CD8-positive, alpha-beta memory T cell (primary cell): ENCODE results near the gene DDAH1. TPM values are rescaled to one million over a fixed set of nuclear protein-coding genes. Genes with fewer than 3 reads are reported as not detected.
A peak's percentile ranks its signal among the peaks of the same experiment; 100 is the strongest.

Experiments
- CTCF ChIA-PET: fragments of 350-600 bp; sonication (Branson Sonifier 250); formaldehyde crosslinking; loops from one replicate; lab custom pipeline; 2021; ENCODE audit warnings: antibody characterized with exemption; lab: Charles Lee
- POLR2A ChIA-PET: fragments of 350-600 bp; sonication (Branson Sonifier 250); formaldehyde crosslinking; loops from one replicate; lab custom pipeline; 2021; ENCODE audit warnings: antibody characterized with exemption; lab: Charles Lee
- DNase-seq, 5 donors: peaks; one replicate each; pipeline versions ENCODE4 v3.0.0 to v3.0.0-alpha.2; 2020 to 2022; ENCODE audit warnings: mixed read lengths in 1 of 5
- H3K27ac ChIP-seq: one replicate; pipeline ENCODE4 v1.7.0; 2013; ENCODE audit warnings: low read depth, mild to moderate bottlenecking, low read length, moderate library complexity
- H3K27me3 ChIP-seq: 2 replicates; pipeline ENCODE4 v1.7.0; 2013; ENCODE audit warnings: low read length, mild to moderate bottlenecking; ENCODE audit not compliant: insufficient read depth, poor library complexity, severe bottlenecking
- H3K36me3 ChIP-seq: 2 replicates; pipeline ENCODE4 v1.7.0; 2013; ENCODE audit warnings: mild to moderate bottlenecking, low read length, moderate library complexity; ENCODE audit not compliant: insufficient read depth
- H3K4me1 ChIP-seq: 2 replicates; pipeline ENCODE4 v1.7.0; 2013; ENCODE audit warnings: mild to moderate bottlenecking, low read length, moderate library complexity; ENCODE audit not compliant: insufficient read depth
- H3K4me3 ChIP-seq: 2 replicates; pipeline ENCODE4 v1.7.0; 2013; ENCODE audit warnings: mild to moderate bottlenecking, low read length
- H3K9me3 ChIP-seq: 2 replicates; pipeline ENCODE4 v1.7.0; 2013; ENCODE audit warnings: mild to moderate bottlenecking, low read length
- H3K27ac Mint-ChIP-seq, 8 donors: one replicate each; pipeline ENCODE4 v1.8.0; 2020 to 2021; ENCODE audit warnings: mixed read lengths in 8 of 8, mild to moderate bottlenecking in 6 of 8, inconsistent platforms in 3 of 8, moderate library complexity in 3 of 8
- H3K27me3 Mint-ChIP-seq, 2 donors: one replicate each; pipeline ENCODE4 v1.8.0; 2020 to 2021; ENCODE audit warnings: mixed read lengths in 2 of 2, mild to moderate bottlenecking in 1 of 2, moderate library complexity in 1 of 2
- H3K36me3 Mint-ChIP-seq, 3 donors: one replicate each; pipeline ENCODE4 v1.8.0; 2020 to 2021; ENCODE audit warnings: mixed read lengths in 3 of 3, inconsistent platforms in 1 of 3, mild to moderate bottlenecking in 1 of 3
- H3K4me1 Mint-ChIP-seq, 3 donors: one replicate each; pipeline ENCODE4 v1.8.0; 2020 to 2021; ENCODE audit warnings: mixed read lengths in 3 of 3, inconsistent platforms in 1 of 3, mild to moderate bottlenecking in 1 of 3
- H3K4me3 Mint-ChIP-seq, 7 donors: one replicate each; pipeline ENCODE4 v1.8.0; 2020 to 2021; ENCODE audit warnings: mixed read lengths in 7 of 7, mild to moderate bottlenecking in 6 of 7, moderate library complexity in 4 of 7, inconsistent platforms in 2 of 7
- H3K9me3 Mint-ChIP-seq, 5 donors: one replicate each; pipeline ENCODE4 v1.8.0; 2020 to 2022; ENCODE audit warnings: mixed read lengths in 5 of 5, mild to moderate bottlenecking in 3 of 5, moderate library complexity in 2 of 5, inconsistent platforms in 1 of 5
- polyA plus RNA-seq: library from polyadenylated mRNA; unstranded; fragments of 300-500 nt; fragmentation: Illumina TruSeq; gene quantifications from one replicate; pipeline ENCODE4 v1.2.3, GENCODE V29; 2021
- total RNA-seq, 2 experiments: library from RNA; stranded (reverse); gene quantifications; one replicate each; pipeline ENCODE4 v1.2.3, GENCODE V29; 2021

Gene DDAH1
- total and polyA plus RNA-seq, 3 experiments from 2014 or later, result not detected

DNA sequence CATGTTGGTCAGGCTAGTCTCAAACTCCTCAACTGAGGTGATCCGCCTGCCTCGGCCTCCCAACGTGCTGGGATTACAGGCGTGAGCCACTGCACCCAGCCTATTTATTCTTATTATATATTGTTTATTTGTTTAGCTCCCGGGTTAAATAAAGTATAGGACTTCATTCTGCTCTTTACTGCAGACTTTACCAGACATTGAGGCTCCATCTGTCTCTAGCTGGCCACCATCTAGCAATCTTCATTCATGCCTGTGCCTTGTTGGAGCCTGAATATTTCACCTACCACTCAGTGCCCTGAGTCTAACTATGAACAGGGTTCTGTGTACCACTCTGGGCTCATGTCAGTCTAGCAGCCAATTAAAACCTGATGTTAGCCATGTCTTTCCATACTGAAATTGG, 2.1 kb upstream of the DDAH1 start:
- H3K4me1 Mint-ChIP-seq, result peaks cover 6 to 15% (median 14%) of the 10 kb centered on the region in 3 donors
- Histone ChIP-seq H3K9me3 (no peaks in the 10 kb centered on the region), H3K36me3 (no peaks in the 10 kb centered on the region), H3K27me3 (peaks cover 8% of the 10 kb centered on the region), H3K4me1 (no peaks in the 10 kb centered on the region), H3K4me3 (no peak overlapping the region), H3K27ac (no peak overlapping the region)
- H3K9me3 Mint-ChIP-seq, result peaks cover 0 to 4% (median 2%) of the 10 kb centered on the region in 5 donors
- ChIA-PET CTCF (no interaction called here), POLR2A (no interaction called here)
- H3K27me3 Mint-ChIP-seq, result peaks cover 49 to 77% of the 10 kb centered on the region in 2 donors
- DNase-seq, result no peak
- H3K27ac Mint-ChIP-seq, result no peak overlapping the region
- H3K36me3 Mint-ChIP-seq, result no peaks in the 10 kb centered on the region
- H3K4me3 Mint-ChIP-seq, result no peak overlapping the region

DNA sequence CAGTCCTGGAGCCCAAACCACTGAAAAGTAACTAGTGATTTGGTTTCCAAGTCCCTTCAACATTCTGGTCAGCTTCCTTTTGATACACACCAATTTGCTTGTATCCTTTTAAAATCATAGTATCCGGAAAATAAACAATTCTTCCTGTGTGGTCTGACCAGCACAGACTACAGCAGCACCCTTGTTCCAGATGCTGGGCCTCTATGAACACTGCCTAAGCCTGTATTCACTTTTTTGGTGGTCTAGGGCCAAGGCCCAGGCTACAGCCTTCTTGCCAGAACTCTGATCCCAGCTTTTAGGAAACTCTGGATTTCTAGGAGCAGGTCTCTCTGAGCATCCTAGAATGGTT, 801 bp upstream of the DDAH1 start:
- Mint-ChIP-seq H3K4me3 (peak overlapping the region in 5 of 7 donors; percentile 53 to 73 (median 66)), H3K27ac (no peak overlapping the region), H3K4me1 (peaks cover 6 to 15% (median 14%) of the 10 kb centered on the region in 3 donors), H3K9me3 (peaks cover 0 to 4% (median 2%) of the 10 kb centered on the region in 5 donors), H3K36me3 (peaks cover 0 to 1% (median 0%) of the 10 kb centered on the region in 3 donors), H3K27me3 (peaks cover 50 to 76% of the 10 kb centered on the region in 2 donors)
- Histone ChIP-seq H3K27me3 (peaks cover 8% of the 10 kb centered on the region), H3K36me3 (no peaks in the 10 kb centered on the region), H3K9me3 (no peaks in the 10 kb centered on the region), H3K4me3 (no peak overlapping the region), H3K4me1 (no peaks in the 10 kb centered on the region), H3K27ac (no peak overlapping the region)
- ChIA-PET POLR2A (no interaction called here), CTCF (no interaction called here)
- no peak for DNase-seq

DNA sequence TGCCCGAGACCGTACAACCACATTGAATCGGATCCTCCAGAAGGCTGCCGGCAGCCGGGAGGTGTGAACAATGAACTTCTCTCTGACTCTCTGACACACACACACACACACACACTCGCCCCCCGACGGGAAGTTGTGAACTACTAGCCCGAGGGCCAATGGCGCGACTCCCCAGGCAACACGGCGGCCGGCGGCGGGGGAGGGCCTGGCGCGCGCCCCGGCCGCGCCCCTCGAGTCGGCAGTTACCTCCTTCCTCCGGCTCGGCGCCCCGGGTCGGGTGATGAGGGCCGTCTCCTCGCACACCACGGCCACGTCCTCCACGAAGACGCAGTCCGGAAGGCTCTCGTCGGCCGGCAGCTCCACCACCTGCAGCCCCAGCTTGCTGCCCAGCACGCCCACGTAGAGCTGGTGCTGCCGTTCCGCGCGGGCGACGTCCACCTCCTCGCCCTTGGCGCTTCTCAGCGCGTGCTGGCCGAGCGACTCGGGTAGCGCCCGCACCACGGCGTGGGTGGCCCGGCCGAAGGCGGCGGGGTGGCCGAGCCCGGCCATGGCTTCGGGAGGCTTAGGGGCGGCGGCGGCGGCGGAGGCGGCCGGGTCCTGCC, 361 bp downstream of the DDAH1 start:
- H3K27ac ChIP-seq, result no peak overlapping the region
- Mint-ChIP-seq H3K27me3 (peaks cover 50 to 74% of the 10 kb centered on the region in 2 donors), H3K4me1 (peaks cover 6 to 15% (median 14%) of the 10 kb centered on the region in 3 donors), H3K9me3 (peaks cover 0 to 3% (median 0%) of the 10 kb centered on the region in 5 donors), H3K36me3 (peaks cover 0 to 1% (median 0%) of the 10 kb centered on the region in 3 donors), H3K4me3 (peak overlapping the region in 5 of 7 donors; percentile 25 to 66 (median 37)), H3K27ac (peak overlapping the region in 1 of 8 donors; percentile 72)
- no peak overlapping the region for H3K4me3 ChIP-seq
- CTCF ChIA-PET, result no interaction called here
- POLR2A ChIA-PET, result no interaction called here
- H3K4me1 ChIP-seq, result no peaks in the 10 kb centered on the region
- no peaks in the 10 kb centered on the region for H3K36me3 ChIP-seq
- peak in 2 of 5 donors; percentile 0 to 9 for DNase-seq
- H3K9me3 ChIP-seq, result no peaks in the 10 kb centered on the region
- peaks cover 8% of the 10 kb centered on the region for H3K27me3 ChIP-seq

DNA sequence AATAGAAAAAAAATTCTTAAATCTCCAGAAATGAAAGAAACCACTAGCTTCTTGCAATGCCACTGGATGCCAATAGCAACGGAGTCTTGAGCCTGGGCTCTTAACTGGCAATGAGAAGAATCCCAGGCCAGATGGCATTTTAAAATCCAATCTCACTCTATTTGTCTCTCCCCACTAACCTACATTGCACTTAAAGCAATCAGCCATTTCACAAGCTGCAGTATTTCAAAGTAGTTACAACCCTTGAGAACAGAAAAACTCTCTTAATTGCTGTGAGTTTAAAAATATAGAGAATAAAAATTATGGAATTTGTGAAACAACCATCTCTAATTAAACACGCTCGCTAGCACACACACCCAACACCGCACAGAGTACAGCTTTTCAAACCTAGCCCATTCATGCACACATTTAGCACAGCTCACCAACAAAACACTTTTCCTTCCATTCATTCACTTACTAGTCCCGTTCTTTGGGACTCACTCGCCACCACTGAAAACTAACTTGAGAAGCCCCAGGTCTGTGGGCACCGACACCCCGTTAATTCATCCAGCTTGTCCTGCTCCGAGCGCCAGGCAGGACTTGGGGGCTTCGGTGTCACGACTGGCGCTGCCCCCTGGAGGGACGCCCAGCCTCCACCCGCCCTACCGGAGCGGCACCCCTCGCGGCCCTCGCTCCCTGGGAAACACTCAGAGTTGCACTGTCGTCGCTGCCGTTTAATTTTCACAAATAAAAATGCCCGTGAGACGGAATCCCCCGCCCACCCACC, 1.0 kb downstream of the DDAH1 start:
- H3K27me3 Mint-ChIP-seq, result peaks cover 47 to 68% of the 10 kb centered on the region in 2 donors
- Histone ChIP-seq H3K27ac (no peak overlapping the region), H3K4me1 (no peaks in the 10 kb centered on the region), H3K36me3 (no peaks in the 10 kb centered on the region), H3K4me3 (no peak overlapping the region), H3K9me3 (no peaks in the 10 kb centered on the region), H3K27me3 (peaks cover 8% of the 10 kb centered on the region)
- H3K27ac Mint-ChIP-seq, result no peak overlapping the region
- peak overlapping the region; percentile 16 to 66 (median 34) for H3K4me3 Mint-ChIP-seq
- peaks cover 0 to 3% (median 0%) of the 10 kb centered on the region in 5 donors for H3K9me3 Mint-ChIP-seq
- H3K4me1 Mint-ChIP-seq, result peaks cover 6 to 15% (median 14%) of the 10 kb centered on the region in 3 donors
- POLR2A ChIA-PET, result no interaction called here
- DNase-seq, result no peak
- CTCF ChIA-PET, result no interaction called here
- peaks cover 0 to 1% (median 0%) of the 10 kb centered on the region in 3 donors for H3K36me3 Mint-ChIP-seq

DNA sequence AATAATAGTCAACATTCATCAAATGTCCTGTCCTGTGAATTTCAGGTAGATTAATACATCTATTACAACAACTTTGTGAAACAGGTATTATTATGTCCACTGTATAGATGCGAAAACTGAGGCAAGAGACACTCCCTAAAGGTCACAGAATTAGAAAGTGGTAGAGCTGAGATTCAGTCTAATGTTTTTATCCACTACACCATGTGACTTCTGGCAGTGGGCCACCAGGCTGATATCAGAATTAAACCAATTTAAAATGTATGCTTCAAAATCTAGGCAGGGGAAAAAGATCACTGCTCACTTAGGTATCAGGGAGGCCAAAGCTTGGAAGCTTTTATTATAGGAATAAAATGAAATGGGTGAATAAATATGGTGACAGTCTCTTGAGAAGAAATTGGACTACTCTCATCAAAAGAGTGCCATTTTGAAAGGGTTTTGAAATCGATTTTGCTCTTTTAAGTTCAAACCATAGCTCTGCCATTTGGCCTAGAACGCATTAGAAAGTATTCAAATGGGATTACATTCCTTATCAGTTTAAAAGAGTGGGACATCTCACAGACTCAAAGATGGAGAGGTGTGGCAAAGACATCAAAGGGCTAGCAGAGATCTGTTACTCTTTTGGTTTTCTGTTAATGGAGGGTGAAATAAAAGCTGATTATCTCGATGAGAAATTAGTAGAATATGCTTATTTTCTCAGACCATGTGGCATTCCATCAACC, 1.9 kb downstream of the DDAH1 start:
- Mint-ChIP-seq H3K4me1 (peaks cover 6 to 15% (median 14%) of the 10 kb centered on the region in 3 donors), H3K36me3 (peaks cover 0 to 1% (median 0%) of the 10 kb centered on the region in 3 donors), H3K27me3 (peaks cover 43 to 65% of the 10 kb centered on the region in 2 donors), H3K4me3 (peak overlapping the region in 3 of 7 donors; percentile 6 to 26 (median 26)), H3K27ac (peak overlapping the region in 1 of 8 donors; percentile 5), H3K9me3 (peaks cover 0 to 2% (median 0%) of the 10 kb centered on the region in 5 donors)
- ChIA-PET CTCF (no interaction called here), POLR2A (no interaction called here)
- Histone ChIP-seq H3K27me3 (peaks cover 8% of the 10 kb centered on the region), H3K4me1 (no peaks in the 10 kb centered on the region), H3K9me3 (no peaks in the 10 kb centered on the region), H3K27ac (no peak overlapping the region), H3K4me3 (no peak overlapping the region), H3K36me3 (no peaks in the 10 kb centered on the region)
- DNase-seq, result no peak

DNA sequence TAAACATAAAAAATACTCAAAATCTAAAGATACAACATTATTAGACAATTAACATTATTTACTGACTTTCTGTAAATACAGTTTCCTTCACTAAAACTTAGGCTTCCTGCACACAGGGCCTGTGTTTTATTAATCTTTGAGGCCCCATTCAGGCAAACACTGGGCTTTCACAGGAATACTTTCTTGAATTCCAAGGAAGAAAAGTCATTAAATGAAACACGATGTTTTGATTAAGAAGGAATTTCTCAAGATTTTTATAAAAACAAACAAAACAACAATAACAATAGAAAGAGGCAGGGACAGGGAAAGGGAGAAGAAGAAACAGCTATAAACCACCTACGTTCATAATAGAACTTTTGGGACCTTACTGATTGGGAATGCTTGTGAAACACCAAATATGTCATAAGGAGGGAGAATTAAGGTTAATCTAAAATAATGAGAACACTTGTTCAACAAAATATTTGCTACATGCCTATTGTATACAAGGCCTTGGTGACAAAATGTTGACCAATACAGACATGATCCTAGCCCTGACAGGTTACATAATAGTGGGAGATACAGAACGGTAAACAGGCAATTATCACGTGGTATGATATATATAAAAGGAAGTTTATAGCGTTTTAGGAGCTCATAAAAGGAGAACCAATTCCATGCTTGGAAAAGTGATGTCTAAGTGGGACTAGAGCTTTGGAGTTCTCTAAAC, 3.6 kb downstream of the DDAH1 start:
- peaks cover 38 to 55% of the 10 kb centered on the region in 2 donors for H3K27me3 Mint-ChIP-seq
- H3K36me3 Mint-ChIP-seq, result peaks cover 0 to 1% (median 0%) of the 10 kb centered on the region in 3 donors
- POLR2A ChIA-PET, result no interaction called here
- no peaks in the 10 kb centered on the region for H3K9me3 ChIP-seq
- H3K4me1 Mint-ChIP-seq, result peaks cover 6 to 15% (median 14%) of the 10 kb centered on the region in 3 donors
- no peak overlapping the region for H3K4me3 Mint-ChIP-seq
- no peak overlapping the region for H3K4me3 ChIP-seq
- no peak for DNase-seq
- H3K4me1 ChIP-seq, result no peaks in the 10 kb centered on the region
- no peak overlapping the region for H3K27ac ChIP-seq
- CTCF ChIA-PET, result no interaction called here
- no peak overlapping the region for H3K27ac Mint-ChIP-seq
- H3K36me3 ChIP-seq, result no peaks in the 10 kb centered on the region
- H3K27me3 ChIP-seq, result peaks cover 4% of the 10 kb centered on the region
- no peaks in the 10 kb centered on the region for H3K9me3 Mint-ChIP-seq

DNA sequence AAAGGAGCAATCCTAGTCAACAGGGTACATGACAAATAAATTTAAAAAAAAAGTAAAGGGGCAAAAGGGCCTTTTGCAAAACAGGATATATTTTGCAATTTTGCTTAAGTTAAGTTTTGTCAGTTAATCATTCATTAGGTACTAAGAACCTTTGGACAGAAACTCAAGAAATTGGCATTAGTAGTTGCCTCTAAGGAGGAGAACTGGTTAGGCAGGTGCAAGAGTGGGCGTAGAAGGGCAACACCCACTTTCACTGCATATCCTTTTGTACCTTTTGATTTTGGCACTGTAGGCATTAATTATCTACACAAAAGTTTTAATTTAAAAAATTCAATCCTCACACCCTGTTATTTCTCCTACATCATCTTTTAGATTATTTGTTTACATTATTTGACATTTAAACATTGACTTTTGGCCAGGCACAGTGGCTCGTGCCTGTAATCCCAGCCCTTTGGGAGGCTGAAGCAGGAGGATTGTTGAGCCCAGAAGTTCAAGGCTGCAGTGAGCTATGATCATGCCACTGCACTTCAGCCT, 4.3 kb downstream of the DDAH1 start:
- no peak overlapping the region for H3K4me3 Mint-ChIP-seq
- H3K9me3 ChIP-seq, result no peaks in the 10 kb centered on the region
- H3K36me3 Mint-ChIP-seq, result peaks cover 0 to 1% (median 0%) of the 10 kb centered on the region in 3 donors
- no peaks in the 10 kb centered on the region for H3K36me3 ChIP-seq
- no peaks in the 10 kb centered on the region for H3K4me1 ChIP-seq
- peak overlapping the region in 1 of 8 donors; percentile 21 for H3K27ac Mint-ChIP-seq
- peaks cover 6 to 12% (median 11%) of the 10 kb centered on the region in 3 donors for H3K4me1 Mint-ChIP-seq
- POLR2A ChIA-PET, result no interaction called here
- CTCF ChIA-PET, result no interaction called here
- H3K9me3 Mint-ChIP-seq, result no peaks in the 10 kb centered on the region
- peaks cover 4% of the 10 kb centered on the region for H3K27me3 ChIP-seq
- H3K27me3 Mint-ChIP-seq, result peaks cover 34 to 48% of the 10 kb centered on the region in 2 donors
- no peak overlapping the region for H3K27ac ChIP-seq
- no peak for DNase-seq
- H3K4me3 ChIP-seq, result no peak overlapping the region
